Mesenchymal stem cell (in vitro differentiated cells and primary cell): Measurements from ENCODE around the gene TEX101.
A peak's percentile ranks its signal among the peaks of the same experiment; 100 is the strongest.

Experiments
- DNase-seq: peaks from one replicate; pipeline ENCODE4 v3.0.0-alpha.2; 2013
- H2AFZ ChIP-seq: one replicate; pipeline ENCODE4 v1.6.1; 2013; ENCODE audit warnings: low read depth, mild to moderate bottlenecking, control low read depth, inconsistent platforms, low read length, moderate library complexity
- H2AK5ac ChIP-seq: 2 replicates; pipeline ENCODE4 v1.6.1; 2013; ENCODE audit warnings: low read length, moderate library complexity, mild to moderate bottlenecking, inconsistent platforms; ENCODE audit not compliant: severe bottlenecking
- H2BK120ac ChIP-seq: one replicate; pipeline ENCODE4 v1.6.1; 2013; ENCODE audit warnings: low read depth, mild to moderate bottlenecking, inconsistent platforms, low read length, moderate library complexity
- H2BK12ac ChIP-seq, 2 experiments: one replicate each; pipeline ENCODE4 v1.6.1; 2013; ENCODE audit warnings: inconsistent platforms in 2 of 2, low read length in 2 of 2, mild to moderate bottlenecking in 2 of 2, moderate library complexity in 2 of 2, control low read depth in 1 of 2
- H2BK15ac ChIP-seq: one replicate; pipeline ENCODE4 v1.6.1; 2013; ENCODE audit warnings: mild to moderate bottlenecking, low read depth, inconsistent platforms; ENCODE audit not compliant: poor library complexity, severe bottlenecking
- H2BK5ac ChIP-seq: 2 replicates; pipeline ENCODE4 v1.6.1; 2013; ENCODE audit warnings: low read depth, mild to moderate bottlenecking, low read length, control low read depth, inconsistent platforms; ENCODE audit not compliant: poor library complexity, severe bottlenecking
- H3K14ac ChIP-seq, 2 experiments: one replicate each; pipeline ENCODE4 v1.6.1; 2013; ENCODE audit warnings: inconsistent platforms in 2 of 2, low read length in 2 of 2, control low read depth in 1 of 2, mild to moderate bottlenecking in 1 of 2, moderate library complexity in 1 of 2
- H3K18ac ChIP-seq, 2 experiments: one replicate each; pipeline ENCODE4 v1.6.1; 2013; ENCODE audit warnings: inconsistent platforms in 2 of 2, low read length in 2 of 2, control low read depth in 1 of 2, low read depth in 1 of 2, mild to moderate bottlenecking in 1 of 2
- H3K23ac ChIP-seq, 2 experiments: one replicate each; pipeline ENCODE4 v1.6.1; 2013; ENCODE audit warnings: inconsistent platforms in 2 of 2, low read length in 2 of 2, mild to moderate bottlenecking in 2 of 2, moderate library complexity in 2 of 2, control low read depth in 1 of 2
- H3K27ac ChIP-seq: 2 replicates; pipeline ENCODE4 v1.5.1; 2013; ENCODE audit warnings: mild to moderate bottlenecking, moderate library complexity, low read length, control low read depth, inconsistent platforms; ENCODE audit not compliant: poor library complexity, severe bottlenecking
- H3K27me3 ChIP-seq, 2 experiments: 2 replicates each; pipeline versions ENCODE4 v1.6.1 to v1.7.0; 2013; ENCODE audit warnings: low read length in 2 of 2, mild to moderate bottlenecking in 2 of 2, moderate library complexity in 2 of 2, control low read depth in 1 of 2, inconsistent platforms in 1 of 2; ENCODE audit not compliant: control insufficient read depth in 1 of 2, insufficient read depth in 1 of 2
- H3K36me3 ChIP-seq, 2 experiments: 2 replicates each; pipeline versions ENCODE4 v1.6.1 to v1.7.0; 2013; ENCODE audit warnings: low read length in 2 of 2, control low read depth in 1 of 2, inconsistent platforms in 1 of 2, low read depth in 1 of 2, mild to moderate bottlenecking in 1 of 2; ENCODE audit not compliant: insufficient read depth in 2 of 2, control insufficient read depth in 1 of 2
- H3K4ac ChIP-seq, 2 experiments: one replicate each; pipeline ENCODE4 v1.6.1; 2013; ENCODE audit warnings: inconsistent platforms in 2 of 2, low read length in 2 of 2, mild to moderate bottlenecking in 2 of 2, moderate library complexity in 2 of 2, control low read depth in 1 of 2, low read depth in 1 of 2
- H3K4me1 ChIP-seq: 2 replicates; pipeline ENCODE4 v1.6.1; 2013; ENCODE audit warnings: low read depth, low read length, control low read depth; ENCODE audit not compliant: control insufficient read depth, insufficient read depth
- H3K4me2 ChIP-seq: 2 replicates; pipeline ENCODE4 v1.6.1; 2013; ENCODE audit warnings: low read length, mild to moderate bottlenecking, inconsistent platforms; ENCODE audit not compliant: poor library complexity, severe bottlenecking
- H3K4me3 ChIP-seq, 2 experiments: 2 replicates each; pipeline versions ENCODE4 v1.5.1 to v1.7.0; 2013; ENCODE audit warnings: low read length in 2 of 2, mild to moderate bottlenecking in 2 of 2, control low read depth in 1 of 2, low read depth in 1 of 2; ENCODE audit not compliant: insufficient read depth in 1 of 2
- H3K79me1 ChIP-seq: replicated peaks from 2 replicates; pipeline ENCODE4 v1.6.1; 2013; ENCODE audit warnings: mild to moderate bottlenecking, control low read depth, low read length, inconsistent platforms; ENCODE audit not compliant: poor library complexity, severe bottlenecking
- H3K9ac ChIP-seq: 2 replicates; pipeline ENCODE4 v1.7.0; 2013; ENCODE audit warnings: mild to moderate bottlenecking, low read length, moderate library complexity
- H3K9me3 ChIP-seq: 2 replicates; pipeline ENCODE4 v1.7.0; 2013; ENCODE audit warnings: mild to moderate bottlenecking, low read length; ENCODE audit not compliant: control insufficient read depth
- H4K8ac ChIP-seq: one replicate; pipeline ENCODE4 v1.6.1; 2013; ENCODE audit warnings: inconsistent platforms, mild to moderate bottlenecking, low read length, moderate library complexity
- H4K91ac ChIP-seq: one replicate; pipeline ENCODE4 v1.6.1; 2013; ENCODE audit warnings: mild to moderate bottlenecking, low read length, inconsistent platforms
- WGBS: methylation state at CpG from one replicate; pipeline ENCODE4 v1.1.7; 2013; ENCODE audit warnings: mixed read lengths; 5-methylcytosine and 5-hydroxymethylcytosine counted together

TEX101 gene

DNA sequence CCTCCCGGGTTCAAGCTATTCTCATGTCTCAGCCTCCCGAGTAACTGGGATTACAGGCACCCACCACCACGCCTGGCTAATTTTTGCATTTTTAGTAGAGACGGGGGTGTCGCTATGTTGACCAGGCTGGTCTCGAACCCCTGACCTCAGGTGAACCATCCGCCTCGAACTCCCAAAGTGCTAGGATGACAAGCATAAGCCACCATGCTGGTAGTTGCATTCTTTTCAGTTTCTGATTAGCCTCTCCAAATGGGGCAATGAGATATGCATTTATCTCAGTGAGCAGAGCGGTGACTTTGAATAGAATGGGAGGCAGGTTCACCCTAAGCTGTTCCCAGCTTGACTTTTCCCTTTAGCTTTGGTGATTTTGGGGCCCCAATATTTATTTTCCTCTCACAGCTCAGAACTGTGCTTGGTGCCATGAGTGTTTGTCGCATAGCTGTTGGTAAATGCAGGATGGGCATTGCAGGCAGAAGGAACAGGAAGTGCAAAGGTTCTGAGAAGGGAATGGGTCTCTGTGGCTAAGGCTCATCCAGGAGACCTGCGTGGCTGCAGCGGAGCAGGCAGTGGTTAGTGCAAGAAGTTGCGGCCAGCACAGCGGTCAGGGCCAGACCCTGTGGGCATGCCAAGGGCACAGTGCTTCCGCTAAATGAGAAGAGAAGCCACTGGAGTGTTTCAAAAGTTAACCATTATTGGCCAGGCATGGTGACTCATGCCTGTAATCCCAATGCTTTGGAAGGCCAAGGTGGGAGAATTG, 30.0 kb downstream of the TEX101 start:
- WGBS: 89% methylated on average over 15 of the region's 15 CpGs
- DNase-seq: no peak

DNA sequence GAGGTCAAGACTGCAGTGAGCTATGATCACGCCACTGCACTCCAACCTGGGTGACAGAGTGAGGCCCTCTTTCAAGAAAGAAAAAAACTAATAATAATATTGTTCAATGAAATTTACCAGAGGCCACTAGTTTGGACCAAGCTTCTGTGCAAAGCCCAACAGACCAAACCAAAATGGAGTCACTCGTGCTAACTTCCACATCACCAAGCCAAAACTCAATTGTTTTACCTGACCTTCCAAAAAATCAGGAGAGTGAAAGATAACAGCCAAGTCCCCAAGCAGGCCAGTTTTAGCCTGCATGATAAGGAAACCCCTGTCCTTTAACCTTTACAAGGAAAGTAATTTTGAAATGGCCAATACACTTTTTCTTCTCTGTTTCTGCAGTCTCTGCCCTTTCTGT, 30.7 kb downstream of the TEX101 start:
- no peak overlapping the region for H2BK12ac ChIP-seq
- H3K4me3 ChIP-seq: no peak overlapping the region
- H4K91ac ChIP-seq: no peak overlapping the region
- no peak overlapping the region for H2BK120ac ChIP-seq
- DNase-seq: no peak
- no peak overlapping the region for H2BK5ac ChIP-seq
- no peak overlapping the region for H3K4ac ChIP-seq
- H2BK15ac ChIP-seq: no peak overlapping the region
- no peaks in the 10 kb centered on the region for H3K36me3 ChIP-seq
- peaks cover 4 to 11% of the 10 kb centered on the region in 2 experiments for H3K27me3 ChIP-seq
- H3K9ac ChIP-seq: no peak overlapping the region
- H3K18ac ChIP-seq: no peak overlapping the region
- H3K79me1 ChIP-seq: no peaks in the 10 kb centered on the region
- H3K14ac ChIP-seq: no peak overlapping the region
- no peak overlapping the region for H3K27ac ChIP-seq
- H3K4me1 ChIP-seq: peaks cover 6% of the 10 kb centered on the region
- WGBS: 89% methylated on average over 1 of the region's 2 CpGs
- no peak overlapping the region for H2AK5ac ChIP-seq
- no peak overlapping the region for H3K4me2 ChIP-seq
- no peaks in the 10 kb centered on the region for H3K9me3 ChIP-seq
- no peak overlapping the region for H4K8ac ChIP-seq
- no peak overlapping the region for H2AFZ ChIP-seq
- H3K23ac ChIP-seq: no peak overlapping the region

More for the DNA sequence above, 30.0 kb downstream of the TEX101 start:
- H3K14ac ChIP-seq: no peak overlapping the region
- no peak overlapping the region for H4K91ac ChIP-seq
- no peak overlapping the region for H2AFZ ChIP-seq
- H4K8ac ChIP-seq: no peak overlapping the region
- no peak overlapping the region for H2BK15ac ChIP-seq
- no peak overlapping the region for H3K27ac ChIP-seq
- H3K4ac ChIP-seq: no peak overlapping the region
- no peak overlapping the region for H3K4me3 ChIP-seq
- no peak overlapping the region for H2AK5ac ChIP-seq
- H2BK12ac ChIP-seq: no peak overlapping the region
- H3K4me2 ChIP-seq: no peak overlapping the region
- no peaks in the 10 kb centered on the region for H3K79me1 ChIP-seq
- no peaks in the 10 kb centered on the region for H3K36me3 ChIP-seq
- no peak overlapping the region for H2BK5ac ChIP-seq
- peaks cover 4 to 12% of the 10 kb centered on the region in 2 experiments for H3K27me3 ChIP-seq
- H3K4me1 ChIP-seq: peaks cover 6% of the 10 kb centered on the region
- H2BK120ac ChIP-seq: no peak overlapping the region
- no peak overlapping the region for H3K23ac ChIP-seq
- H3K9me3 ChIP-seq: peaks cover 3% of the 10 kb centered on the region
- no peak overlapping the region for H3K9ac ChIP-seq
- H3K18ac ChIP-seq: no peak overlapping the region

DNA sequence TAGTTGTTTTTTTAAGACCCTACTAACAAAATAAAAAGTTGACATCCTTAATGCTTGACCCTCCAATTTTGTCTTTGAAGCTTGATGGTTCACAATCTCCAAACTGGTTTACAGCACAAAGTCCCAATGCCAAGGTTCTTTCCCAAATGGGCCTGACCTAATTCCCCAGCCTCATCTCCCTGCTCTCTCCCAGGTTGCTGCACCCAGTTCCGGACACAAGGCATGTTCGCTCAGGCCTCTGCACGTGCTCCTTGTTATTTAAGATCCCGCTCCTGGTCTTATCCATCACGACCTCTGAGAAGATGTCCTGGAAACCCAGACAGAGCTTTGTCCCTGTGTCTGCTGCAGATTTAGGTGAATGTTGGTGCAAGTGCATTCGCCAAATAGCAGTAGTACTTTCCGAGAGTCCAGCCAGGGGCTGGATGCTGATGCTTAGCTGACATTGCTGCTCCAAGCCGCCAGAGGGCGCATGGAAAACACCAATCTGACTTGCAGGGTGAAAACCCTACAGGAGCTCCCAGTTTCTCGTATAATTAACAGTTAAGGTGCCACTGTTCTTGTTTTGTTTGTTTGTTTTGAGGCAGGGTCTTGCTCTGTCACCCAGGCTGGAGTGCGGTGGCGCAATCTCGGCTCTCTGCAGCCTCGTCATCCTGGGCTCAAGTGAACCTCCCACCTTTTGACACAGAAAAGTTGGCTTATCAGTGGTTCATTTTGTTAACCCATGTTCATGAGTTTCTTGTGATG, 32.2 kb downstream of the TEX101 start:
- peak; percentile 73 for DNase-seq
- H3K27ac ChIP-seq: no peak overlapping the region
- no peak overlapping the region for H2AK5ac ChIP-seq
- H3K9ac ChIP-seq: no peak overlapping the region
- no peak overlapping the region for H3K4me3 ChIP-seq
- no peak overlapping the region for H2BK12ac ChIP-seq
- no peaks in the 10 kb centered on the region for H3K36me3 ChIP-seq
- no peak overlapping the region for H3K23ac ChIP-seq
- H3K27me3 ChIP-seq: peaks cover 4 to 8% of the 10 kb centered on the region in 2 experiments
- H3K4ac ChIP-seq: no peak overlapping the region
- no peaks in the 10 kb centered on the region for H3K79me1 ChIP-seq
- no peak overlapping the region for H3K14ac ChIP-seq
- WGBS: 13% methylated on average over 14 of the region's 14 CpGs
- peaks cover 6% of the 10 kb centered on the region for H3K4me1 ChIP-seq
- no peaks in the 10 kb centered on the region for H3K9me3 ChIP-seq
- H2BK120ac ChIP-seq: no peak overlapping the region
- H3K4me2 ChIP-seq: no peak overlapping the region
- no peak overlapping the region for H3K18ac ChIP-seq
- H4K91ac ChIP-seq: no peak overlapping the region
- no peak overlapping the region for H2BK15ac ChIP-seq
- H2AFZ ChIP-seq: no peak overlapping the region
- no peak overlapping the region for H2BK5ac ChIP-seq
- no peak overlapping the region for H4K8ac ChIP-seq

DNA sequence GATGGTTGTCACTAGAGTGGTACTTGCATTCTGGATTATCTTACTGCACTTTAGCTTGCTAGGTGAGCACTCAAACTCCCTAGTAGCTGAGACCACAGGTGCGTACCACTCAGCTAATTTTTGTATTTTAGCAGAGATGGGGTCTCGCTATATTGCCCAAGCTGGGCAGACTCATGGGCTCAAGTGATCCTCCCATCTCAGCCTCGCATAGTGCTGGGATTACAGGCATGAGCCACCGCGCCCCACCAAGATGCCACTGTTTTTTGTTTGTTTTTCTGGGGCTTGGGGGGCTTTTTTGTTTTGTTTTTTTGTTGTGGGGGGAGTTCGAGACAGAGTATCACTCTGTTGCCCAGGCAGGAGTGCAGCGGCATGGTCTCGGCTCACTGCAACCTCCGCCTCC, 33.0 kb downstream of the TEX101 start:
- H3K23ac ChIP-seq: no peak overlapping the region
- H2BK12ac ChIP-seq: no peak overlapping the region
- H4K8ac ChIP-seq: no peak overlapping the region
- H2BK15ac ChIP-seq: no peak overlapping the region
- H2AK5ac ChIP-seq: no peak overlapping the region
- no peak overlapping the region for H2AFZ ChIP-seq
- H3K18ac ChIP-seq: no peak overlapping the region
- H3K79me1 ChIP-seq: no peaks in the 10 kb centered on the region
- no peak overlapping the region for H4K91ac ChIP-seq
- DNase-seq: no peak
- H3K4ac ChIP-seq: no peak overlapping the region
- peaks cover 6% of the 10 kb centered on the region for H3K4me1 ChIP-seq
- no peak overlapping the region for H3K14ac ChIP-seq
- no peaks in the 10 kb centered on the region for H3K9me3 ChIP-seq
- no peak overlapping the region for H2BK120ac ChIP-seq
- H3K4me2 ChIP-seq: no peak overlapping the region
- 86% methylated on average over 9 of the region's 9 CpGs for WGBS
- no peak overlapping the region for H3K27ac ChIP-seq
- H3K36me3 ChIP-seq: no peaks in the 10 kb centered on the region
- H3K4me3 ChIP-seq: no peak overlapping the region
- peaks cover 4 to 8% of the 10 kb centered on the region in 2 experiments for H3K27me3 ChIP-seq
- H3K9ac ChIP-seq: no peak overlapping the region
- no peak overlapping the region for H2BK5ac ChIP-seq
